ENCODE data around the gene IRF3. TPM values are rescaled to one million over a fixed set of nuclear protein-coding genes. Genes with fewer than 3 reads are reported as not detected.

Gene IRF3
- total RNA-seq, 4 donors from 2014 or later: 73.0 to 164 (median 104) TPM

GRCh38 chr19:49699364-49699763 lies 33.7 kb upstream of the IRF3 start:
- Histone ChIP-seq H3K4me3 (no peak overlapping the region), H3K27ac (no peak overlapping the region), H3K27me3 (peaks cover 14% of the 10 kb centered on the region), H3K9me3 (no peaks in the 10 kb centered on the region), H3K36me3 (no peaks in the 10 kb centered on the region), H3K4me1 (no peaks in the 10 kb centered on the region)
- no peak for TF ChIP-seq POLR2A (IDR thresholded peaks at IDR 0.05)
- TF ChIP-seq, protein P1, sequence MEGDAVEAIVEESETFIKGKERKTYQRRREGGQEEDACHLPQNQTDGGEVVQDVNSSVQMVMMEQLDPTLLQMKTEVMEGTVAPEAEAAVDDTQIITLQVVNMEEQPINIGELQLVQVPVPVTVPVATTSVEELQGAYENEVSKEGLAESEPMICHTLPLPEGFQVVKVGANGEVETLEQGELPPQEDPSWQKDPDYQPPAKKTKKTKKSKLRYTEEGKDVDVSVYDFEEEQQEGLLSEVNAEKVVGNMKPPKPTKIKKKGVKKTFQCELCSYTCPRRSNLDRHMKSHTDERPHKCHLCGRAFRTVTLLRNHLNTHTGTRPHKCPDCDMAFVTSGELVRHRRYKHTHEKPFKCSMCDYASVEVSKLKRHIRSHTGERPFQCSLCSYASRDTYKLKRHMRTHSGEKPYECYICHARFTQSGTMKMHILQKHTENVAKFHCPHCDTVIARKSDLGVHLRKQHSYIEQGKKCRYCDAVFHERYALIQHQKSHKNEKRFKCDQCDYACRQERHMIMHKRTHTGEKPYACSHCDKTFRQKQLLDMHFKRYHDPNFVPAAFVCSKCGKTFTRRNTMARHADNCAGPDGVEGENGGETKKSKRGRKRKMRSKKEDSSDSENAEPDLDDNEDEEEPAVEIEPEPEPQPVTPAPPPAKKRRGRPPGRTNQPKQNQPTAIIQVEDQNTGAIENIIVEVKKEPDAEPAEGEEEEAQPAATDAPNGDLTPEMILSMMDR (IDR thresholded peaks at IDR 0.05): no peak
- no peak for TF ChIP-seq EP300 (IDR thresholded peaks at IDR 0.05; ENCODE audit: low read depth)
- TF ChIP-seq POLR2AphosphoS5 (IDR thresholded peaks at IDR 0.05): no peak
- no peak for DNase-seq
- WGBS, 2 donors (ENCODE audit: low coverage in 1 of 2): 73 to 80% methylated on average over 1 to 5 of the region's 5 CpGs
- intact Hi-C loops (cut with DNase I; ENCODE audit: low total_unique reads) (no loop called here), in situ Hi-C loops (cut with MboI; ENCODE audit: low pct_ligation_motif_present in 1 of 4, low pct_unique_long_range_greater_than_20kb in 1 of 4, low sequenced_read_pairs in 3 of 4) (no loop called here)

DNA sequence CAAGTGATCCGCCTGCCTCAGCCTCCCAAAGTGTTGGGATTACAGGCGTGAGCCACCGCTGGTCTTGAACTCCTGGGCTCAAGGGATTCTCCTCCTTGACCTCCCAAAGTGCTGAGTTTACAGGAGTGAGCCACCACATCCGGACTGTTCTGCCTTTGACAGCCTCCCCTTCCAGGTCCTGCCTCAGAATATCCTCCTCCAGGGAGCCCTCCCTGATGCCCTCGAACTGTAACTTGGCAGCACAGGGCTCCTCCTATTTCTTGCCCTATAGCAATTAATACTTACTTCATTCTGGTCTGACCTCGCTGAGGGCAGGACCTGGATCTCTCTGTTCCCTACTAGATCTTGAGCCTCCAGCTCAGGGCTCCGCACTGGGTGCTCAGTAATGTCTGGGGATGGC lies 31.2 kb upstream of the IRF3 start:
- DNase-seq: no peak
- WGBS, 2 donors (ENCODE audit: low coverage in 1 of 2): 92% methylated on average over 7 of the region's 7 CpGs; no CpG with 5 or more reads in 1 of the 2 donors
- no peaks in the 10 kb centered on the region for H3K9me3 ChIP-seq
- intact Hi-C loops (cut with DNase I; ENCODE audit: low total_unique reads) (no loop called here), in situ Hi-C loops (cut with MboI; ENCODE audit: low pct_ligation_motif_present in 1 of 4, low pct_unique_long_range_greater_than_20kb in 1 of 4, low sequenced_read_pairs in 3 of 4) (no loop called here)
- no peak overlapping the region for H3K27ac ChIP-seq
- no peak for TF ChIP-seq POLR2A (IDR thresholded peaks at IDR 0.05)
- TF ChIP-seq EP300 (IDR thresholded peaks at IDR 0.05; ENCODE audit: low read depth): no peak
- TF ChIP-seq, protein P1 (IDR thresholded peaks at IDR 0.05): no peak
- no peak for TF ChIP-seq POLR2AphosphoS5 (IDR thresholded peaks at IDR 0.05)
- no peaks in the 10 kb centered on the region for H3K4me1 ChIP-seq
- no peaks in the 10 kb centered on the region for H3K36me3 ChIP-seq
- peaks cover 24% of the 10 kb centered on the region for H3K27me3 ChIP-seq
- no peak overlapping the region for H3K4me3 ChIP-seq

DNA sequence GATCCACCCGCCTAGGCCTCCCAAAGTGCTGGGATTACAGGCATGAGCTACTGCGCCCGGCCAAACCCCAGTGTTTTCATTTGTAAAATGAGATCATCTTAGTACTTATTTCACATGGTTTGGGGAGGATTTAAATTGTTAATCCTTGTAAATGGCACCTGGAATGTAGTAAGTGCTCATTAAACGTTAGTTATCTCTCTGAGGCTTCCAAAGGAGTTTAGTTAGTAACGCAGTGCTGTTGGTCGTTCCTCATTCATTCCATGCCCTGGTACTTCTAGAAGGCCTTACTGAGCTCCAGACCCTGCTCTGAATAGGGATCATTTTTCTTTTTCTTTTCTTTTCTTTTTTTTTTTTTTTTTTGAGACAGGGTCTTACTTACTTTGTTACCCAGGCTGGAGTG lies 30.5 kb upstream of the IRF3 start:
- H3K27ac ChIP-seq: no peak overlapping the region
- no peak for DNase-seq
- no peak for TF ChIP-seq POLR2A (IDR thresholded peaks at IDR 0.05)
- no peak for TF ChIP-seq POLR2AphosphoS5 (IDR thresholded peaks at IDR 0.05)
- TF ChIP-seq EP300 (IDR thresholded peaks at IDR 0.05; ENCODE audit: low read depth): no peak
- TF ChIP-seq, protein P1 (IDR thresholded peaks at IDR 0.05): no peak
- H3K4me3 ChIP-seq: no peak overlapping the region
- intact Hi-C loops (cut with DNase I; ENCODE audit: low total_unique reads) (no loop called here), in situ Hi-C loops (cut with MboI; ENCODE audit: low pct_ligation_motif_present in 1 of 4, low pct_unique_long_range_greater_than_20kb in 1 of 4, low sequenced_read_pairs in 3 of 4) (no loop called here)
- 70 to 100% methylated on average over 2 to 6 of the region's 6 CpGs for WGBS, 2 donors (ENCODE audit: low coverage in 1 of 2)
- H3K4me1 ChIP-seq: peaks cover 0 to 6% (median 3%) of the 10 kb centered on the region in 4 donors
- no peaks in the 10 kb centered on the region for H3K36me3 ChIP-seq
- H3K9me3 ChIP-seq: no peaks in the 10 kb centered on the region
- peaks cover 27% of the 10 kb centered on the region for H3K27me3 ChIP-seq

- no peaks in the 10 kb centered on the region for H3K36me3 ChIP-seq
- no peak overlapping the region for H3K27ac ChIP-seq
- intact Hi-C loops (cut with DNase I; ENCODE audit: low total_unique reads): no loop called here
- H3K4me3 ChIP-seq: no peak overlapping the region
- peaks cover 11 to 26% (median 20%) of the 10 kb centered on the region in 4 donors for H3K4me1 ChIP-seq
- WGBS, 2 donors (ENCODE audit: low coverage in 1 of 2): 76% methylated on average over 16 of the region's 16 CpGs; no CpG with 5 or more reads in 1 of the 2 donors
- H3K27me3 ChIP-seq: peaks cover 42% of the 10 kb centered on the region
- TF ChIP-seq EP300 (IDR thresholded peaks at IDR 0.05; ENCODE audit: low read depth) (no peak), POLR2A (IDR thresholded peaks at IDR 0.05) (no peak)
- TF ChIP-seq, protein P1 (IDR thresholded peaks at IDR 0.05): no peak
- H3K9me3 ChIP-seq: no peaks in the 10 kb centered on the region
- no peak for DNase-seq
- in situ Hi-C loops (cut with MboI; ENCODE audit: low pct_ligation_motif_present in 1 of 4, low pct_unique_long_range_greater_than_20kb in 1 of 4, low sequenced_read_pairs in 3 of 4): no loop called here
Observed at GRCh38 chr19:49692147-49692506, 26.5 kb upstream of the IRF3 start.

Measured in transverse colon (tissue), 4 donors.